Hypothalamus (tissue), 51 donors: ENCODE measurements around the gene KCNG4.
"Not testable (repeated sequence)": the region's sequence is repeated elsewhere in the genome, so short reads cannot be mapped to it uniquely, and the experiment has no call there.

ENCODE experiments used
- DNase-seq, 51 donors: peaks; one replicate each; lab custom pipeline; 2025; lab: John Stamatoyannopoulos, UW

Gene KCNG4

DNA sequence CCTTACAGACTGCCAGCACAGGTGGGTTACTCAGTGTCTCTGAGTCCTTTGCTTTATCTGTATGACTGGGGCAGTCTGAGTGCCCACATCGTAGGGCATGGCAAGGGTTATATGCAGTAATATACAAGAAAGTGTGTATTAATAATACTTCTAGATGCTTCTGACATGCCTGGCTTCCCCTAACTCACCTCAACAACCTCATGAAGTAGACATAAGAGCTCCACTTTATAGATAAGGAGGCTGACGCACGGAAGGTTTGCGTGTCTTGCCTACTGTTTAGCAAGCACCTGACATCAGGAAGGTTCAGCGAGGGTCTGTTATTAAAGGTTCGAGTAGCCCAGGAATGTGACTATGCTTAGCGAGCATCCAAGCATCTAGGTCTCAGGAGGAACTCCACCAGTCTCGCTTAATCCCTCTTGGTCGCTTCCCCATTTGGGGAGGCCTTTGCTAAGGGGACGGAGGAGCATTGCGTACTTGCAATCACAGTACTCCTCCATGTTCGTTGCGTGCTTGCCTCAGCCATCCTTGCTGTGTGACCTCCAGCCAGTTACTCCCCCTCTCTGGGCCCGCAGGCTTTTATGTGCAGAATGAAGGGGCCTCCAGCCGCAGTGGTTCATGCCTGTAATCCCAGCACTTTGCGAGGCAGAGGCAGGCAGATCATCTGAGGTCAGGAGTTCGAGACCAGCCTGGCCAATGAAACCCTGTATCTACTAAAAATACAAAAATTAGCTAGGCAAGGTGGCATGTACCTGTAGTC is 1.6 kb downstream of the KCNG4 start:
- no peak for DNase-seq

DNA sequence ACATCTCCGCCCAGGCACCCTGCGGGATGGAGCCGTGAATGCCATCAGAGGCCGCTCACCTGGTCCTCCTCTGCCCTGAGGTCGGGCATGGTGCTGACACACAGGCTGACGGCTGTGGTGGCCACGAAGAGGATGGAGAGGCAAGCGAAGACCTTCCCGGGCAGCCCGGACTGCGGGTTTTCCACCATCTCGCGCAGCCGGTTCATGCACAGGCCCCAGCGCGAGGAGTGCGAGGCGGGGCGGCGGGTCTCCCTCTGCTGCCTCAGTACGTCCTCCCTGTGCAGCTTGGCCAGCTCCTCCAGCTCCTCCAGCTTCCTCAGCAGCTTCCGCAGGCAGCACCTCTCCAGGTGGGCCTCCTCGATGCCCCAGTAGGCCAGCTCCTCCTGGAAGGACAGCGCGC is 3.1 kb downstream of the KCNG4 start:
- no peak for DNase-seq

DNA sequence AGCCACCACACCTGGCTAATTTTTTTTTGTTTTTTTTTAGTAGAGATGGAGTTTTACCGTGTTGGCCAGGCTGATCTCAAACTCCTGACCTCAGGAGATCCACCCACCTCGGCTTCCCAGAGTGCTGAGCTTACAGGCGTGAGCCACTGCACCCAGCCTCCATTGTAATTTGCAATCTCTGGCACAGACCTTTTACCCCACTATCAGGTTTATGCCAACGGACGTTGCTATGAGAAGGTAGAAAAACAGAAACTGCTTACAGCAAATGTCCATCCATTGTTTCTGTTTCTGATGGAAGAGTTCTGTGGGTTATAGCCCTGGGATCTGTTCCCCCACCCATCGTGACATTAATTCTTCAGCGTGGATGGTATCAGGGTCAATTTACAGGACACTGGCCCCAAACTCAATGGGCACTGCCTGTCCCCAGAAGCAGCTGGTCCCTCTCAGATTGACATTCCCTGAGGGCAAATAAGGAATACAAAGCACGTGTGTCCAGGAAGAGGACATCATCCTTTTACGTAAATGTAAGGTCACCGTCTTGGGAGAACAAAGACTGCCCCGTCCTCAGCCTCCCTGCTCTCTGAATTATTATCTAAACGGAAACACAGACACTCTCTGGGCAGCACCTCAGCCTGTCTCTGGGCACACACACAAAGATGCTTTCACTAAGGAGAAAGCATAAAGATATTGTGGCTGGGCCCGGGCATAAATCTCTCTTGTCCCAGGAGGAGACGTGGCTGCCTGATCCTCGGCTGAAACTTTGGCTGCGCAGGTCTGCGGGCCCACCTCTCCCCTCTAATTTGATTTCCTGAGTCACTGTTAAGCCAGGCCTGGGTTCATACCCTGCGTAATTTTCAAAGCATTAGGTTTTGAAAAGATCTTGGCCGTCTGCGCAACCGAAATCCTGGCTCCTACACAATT is 5.2 kb downstream of the KCNG4 start:
- DNase-seq = peak in 7 of 51 donors; percentile 5 to 15 (median 10)

DNA sequence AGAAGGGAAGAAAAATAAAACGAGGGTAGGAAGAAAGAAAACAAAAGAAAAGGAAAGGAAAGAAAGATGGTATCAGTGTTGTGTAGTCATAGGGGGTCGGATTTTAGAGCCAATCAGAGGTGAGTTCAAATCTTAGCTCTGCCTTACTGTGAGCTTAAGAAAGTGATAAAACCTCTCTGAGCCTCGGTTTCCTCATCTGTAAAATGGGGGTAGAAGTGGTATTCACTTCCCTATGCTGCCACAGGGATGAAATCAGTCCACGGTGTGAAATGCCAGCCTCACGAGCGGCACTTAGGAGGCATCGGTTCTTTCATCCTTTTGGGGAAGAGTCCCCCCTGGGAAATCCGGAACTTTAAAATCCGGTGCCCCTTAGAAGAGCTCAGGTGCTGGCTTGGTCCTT is 6.1 kb downstream of the KCNG4 start:
- DNase-seq = no peak

DNA sequence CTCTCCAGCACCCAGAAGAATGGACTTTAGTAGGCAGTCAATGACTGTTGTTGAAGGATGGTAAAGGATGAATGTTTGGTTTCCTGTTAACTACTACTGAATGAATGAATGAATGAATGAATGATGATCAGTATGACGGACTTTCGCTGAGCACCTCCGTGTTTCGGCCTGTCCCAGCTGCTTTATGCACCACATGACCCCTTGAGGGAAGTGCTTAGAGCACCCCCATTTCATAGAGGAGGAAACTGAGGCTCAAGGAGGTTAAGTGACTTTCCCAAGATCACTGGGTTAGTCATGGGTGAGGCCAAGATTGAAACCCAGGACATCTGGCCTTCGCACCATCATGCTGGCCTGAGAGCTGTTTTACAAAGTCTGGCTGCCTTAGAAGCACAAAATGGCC is 6.8 kb downstream of the KCNG4 start:
- DNase-seq = no peak

DNA sequence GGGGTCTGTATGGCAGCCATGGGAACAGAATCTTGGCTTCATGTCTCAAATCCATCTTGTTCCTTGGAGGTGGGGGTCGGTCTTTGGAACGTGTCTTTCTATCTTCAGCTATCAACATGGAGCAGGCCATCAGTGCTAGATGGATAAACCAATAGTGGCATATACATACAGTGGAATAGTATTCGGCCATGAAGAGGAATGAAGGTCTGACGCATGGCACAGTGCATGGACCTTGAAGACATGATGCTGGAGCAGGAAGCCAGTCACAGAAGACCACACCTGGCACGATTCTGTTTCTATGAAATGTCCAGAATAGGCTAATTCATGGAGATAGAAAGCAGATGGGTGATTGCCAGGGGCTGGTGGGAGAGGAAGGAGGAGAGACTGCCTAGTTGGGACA is 7.8 kb downstream of the KCNG4 start:
- DNase-seq = no peak

DNA sequence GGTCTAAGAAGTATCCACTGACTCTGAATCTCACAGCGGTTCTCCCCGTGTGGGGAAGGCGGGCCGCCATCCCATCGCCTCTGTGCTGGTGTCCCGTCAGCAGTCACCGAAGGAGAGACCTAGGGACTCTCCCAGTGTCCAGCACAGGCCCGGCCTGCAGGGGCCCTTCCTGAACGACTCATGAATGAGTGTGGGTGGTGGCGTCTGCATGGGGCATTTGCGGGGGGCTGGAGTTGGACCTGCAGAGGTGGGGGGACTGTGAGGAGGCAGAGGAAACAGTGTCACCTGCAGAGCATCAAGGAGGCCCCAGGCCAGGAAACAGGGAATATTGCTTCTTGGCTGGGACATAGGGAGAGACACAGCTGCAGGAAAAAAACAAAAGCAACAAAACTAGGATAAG is 10.3 kb downstream of the KCNG4 start:
- no peak for DNase-seq

DNA sequence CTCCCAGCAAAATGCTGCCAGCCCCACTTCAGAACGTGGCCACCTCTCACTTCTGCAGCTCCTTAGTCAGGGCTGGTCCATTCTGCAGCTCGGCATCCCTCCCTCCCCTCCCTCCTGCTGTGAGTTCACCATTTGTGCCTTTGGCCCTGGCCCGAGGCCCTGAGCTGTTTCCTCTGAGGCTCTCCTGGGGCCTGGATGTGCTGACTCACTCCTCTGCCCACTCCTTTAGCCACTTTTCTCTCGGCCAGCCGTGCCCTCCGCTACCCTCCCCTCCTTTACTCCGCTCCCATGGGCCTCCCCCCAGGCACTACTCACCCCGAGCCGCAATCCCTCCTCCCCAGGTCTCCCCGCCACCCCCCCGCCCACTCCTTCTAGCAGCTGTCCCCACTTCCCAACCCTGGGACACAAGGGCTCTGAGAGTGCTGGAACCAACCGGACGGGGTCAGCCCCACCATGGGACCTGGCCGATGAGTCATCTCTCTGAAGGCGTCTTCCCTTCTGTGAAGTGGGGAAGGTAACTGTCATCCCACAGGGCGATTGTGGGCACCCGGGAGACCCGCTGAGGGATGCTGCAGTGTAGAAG is 11.5 kb downstream of the KCNG4 start:
- peak in 33 of 51 donors; percentile 3 to 75 (median 33) for DNase-seq

DNA sequence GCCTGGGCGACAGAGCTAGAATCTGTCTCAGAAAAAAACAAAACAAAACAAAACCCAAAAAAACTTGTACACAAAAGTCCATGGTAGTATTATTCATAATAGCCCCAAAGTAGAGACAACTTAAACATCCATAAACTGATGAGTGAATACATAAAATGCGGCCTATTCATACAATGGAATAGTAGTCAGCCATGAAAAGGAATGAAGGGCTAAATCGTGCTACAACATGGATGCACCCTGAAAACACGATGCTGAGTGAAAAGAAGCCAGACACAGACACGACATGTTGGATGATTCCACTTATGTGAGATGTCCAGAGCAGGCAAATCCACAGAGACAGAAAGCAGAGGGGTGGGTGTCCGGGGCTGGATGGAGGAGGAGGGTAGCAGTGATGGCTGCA is 12.3 kb downstream of the KCNG4 start:
- no peak for DNase-seq

DNA sequence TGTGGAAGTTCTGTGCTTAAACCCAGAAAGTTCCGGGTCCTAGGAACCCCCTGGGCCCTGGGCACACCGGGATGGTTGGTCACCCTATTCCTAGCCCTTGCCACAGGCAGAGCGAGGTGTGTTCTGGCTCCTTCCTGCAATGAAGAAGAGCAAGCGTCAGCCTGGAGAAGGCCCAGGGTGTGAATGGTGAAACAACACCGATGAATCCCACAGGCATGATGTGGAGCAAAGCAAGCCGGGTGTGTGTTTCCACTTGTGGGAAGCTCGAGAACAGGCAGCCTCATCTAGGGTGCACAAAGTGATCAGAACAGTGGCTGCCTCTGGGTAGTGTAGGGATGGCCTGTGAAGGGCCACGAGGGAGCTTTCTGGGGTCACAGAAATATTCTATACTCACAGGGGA is 13.8 kb downstream of the KCNG4 start:
- DNase-seq = no peak

DNA sequence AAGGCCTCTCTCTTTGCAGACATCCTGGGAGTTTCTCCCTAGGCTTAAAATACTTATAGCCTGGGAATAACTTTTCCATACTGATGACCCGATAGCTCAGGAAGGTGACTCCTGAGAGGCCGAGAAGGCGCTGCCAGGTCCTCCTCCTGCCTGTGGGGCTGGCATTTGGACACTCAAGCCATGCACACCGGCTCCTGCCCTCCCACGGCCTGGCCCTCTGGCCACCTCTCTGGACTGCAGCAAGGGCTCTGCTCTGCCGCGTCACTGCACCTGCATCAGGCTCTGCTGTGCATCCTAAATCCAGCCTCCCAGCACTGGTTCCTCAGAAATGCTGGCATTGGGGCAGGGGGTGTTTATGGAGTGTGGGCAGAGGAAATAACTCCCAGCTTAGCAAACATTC is 14.2 kb downstream of the KCNG4 start:
- no peak for DNase-seq

DNA sequence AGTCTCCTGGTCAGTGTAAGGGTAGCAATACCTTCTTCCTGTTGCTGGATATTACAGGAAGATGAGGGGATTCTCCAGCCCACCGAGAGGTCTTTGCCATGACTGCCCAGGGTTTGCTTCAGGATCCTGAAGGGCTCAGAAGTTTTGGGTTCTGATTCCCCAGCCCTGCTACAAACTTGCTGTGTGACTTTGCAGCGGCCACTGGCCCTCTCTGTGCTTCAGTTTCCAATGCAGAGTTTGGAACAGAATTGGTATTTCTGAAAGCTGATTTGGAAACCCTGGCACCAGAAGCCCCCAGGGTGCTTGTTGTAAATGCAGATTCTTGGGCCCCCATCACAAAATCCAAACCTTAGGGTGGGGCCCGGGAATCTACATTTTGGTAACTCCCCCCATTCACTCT is 14.7 kb downstream of the KCNG4 start:
- no peak for DNase-seq

DNA sequence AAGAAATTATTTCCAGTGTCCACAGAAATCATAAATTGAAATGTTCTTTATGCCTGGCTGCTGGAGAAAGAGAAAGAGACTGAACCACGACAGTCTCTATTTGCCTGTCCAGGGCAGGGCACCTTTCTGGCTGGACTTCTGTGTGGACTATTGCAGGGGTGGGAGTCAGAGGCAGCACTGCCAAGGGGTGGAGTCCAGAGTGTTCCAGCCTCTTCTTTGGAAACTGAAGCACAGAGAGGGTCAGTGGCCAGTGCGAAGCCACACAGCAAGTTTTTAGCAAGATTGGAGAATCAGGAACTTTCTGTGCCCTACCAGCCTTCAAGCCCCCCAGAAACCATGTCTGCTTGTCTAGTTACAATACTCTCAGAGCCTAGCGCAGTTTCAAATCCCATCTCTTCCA is 15.3 kb downstream of the KCNG4 start:
- no peak for DNase-seq

DNA sequence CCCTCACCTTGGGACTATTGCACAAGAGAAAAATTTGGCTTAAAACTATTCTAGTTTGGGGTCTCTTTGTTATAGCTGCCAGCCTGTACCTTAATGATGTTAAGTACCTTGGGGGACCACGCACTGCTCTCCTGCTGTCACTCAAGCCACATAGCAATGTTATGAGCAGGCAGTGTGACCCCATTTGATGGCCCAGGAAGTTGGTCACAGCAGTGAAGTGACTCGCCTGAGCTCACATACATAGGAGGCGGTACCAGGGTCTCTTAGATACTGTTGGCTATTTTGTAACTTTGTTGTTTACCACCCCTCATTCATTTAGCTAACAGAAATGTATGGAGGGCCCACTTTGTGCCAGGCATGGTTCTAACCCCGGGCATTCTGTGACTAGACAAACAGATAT is 16.4 kb downstream of the KCNG4 start:
- no peak for DNase-seq

DNA sequence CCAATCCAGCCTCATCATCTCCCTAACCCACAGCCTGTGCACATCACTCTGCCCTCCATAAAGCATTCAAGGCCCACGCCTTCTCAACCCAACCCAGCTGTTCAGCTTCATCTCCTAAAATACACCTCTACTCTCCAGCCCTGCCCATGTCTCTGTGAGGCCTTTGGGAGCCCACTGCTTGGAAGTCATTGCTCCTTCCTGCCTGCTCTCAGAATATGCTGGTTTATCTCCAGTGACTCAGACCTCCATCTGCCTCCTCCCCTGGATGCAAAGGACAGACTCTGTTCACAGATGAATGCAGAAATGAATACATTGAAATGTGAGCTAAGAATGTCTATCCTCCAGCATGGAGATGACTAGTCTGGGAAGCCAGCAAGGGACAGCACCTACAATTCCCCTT is 19.0 kb downstream of the KCNG4 start:
- peak in 1 of 51 donors; percentile 39 for DNase-seq

DNA sequence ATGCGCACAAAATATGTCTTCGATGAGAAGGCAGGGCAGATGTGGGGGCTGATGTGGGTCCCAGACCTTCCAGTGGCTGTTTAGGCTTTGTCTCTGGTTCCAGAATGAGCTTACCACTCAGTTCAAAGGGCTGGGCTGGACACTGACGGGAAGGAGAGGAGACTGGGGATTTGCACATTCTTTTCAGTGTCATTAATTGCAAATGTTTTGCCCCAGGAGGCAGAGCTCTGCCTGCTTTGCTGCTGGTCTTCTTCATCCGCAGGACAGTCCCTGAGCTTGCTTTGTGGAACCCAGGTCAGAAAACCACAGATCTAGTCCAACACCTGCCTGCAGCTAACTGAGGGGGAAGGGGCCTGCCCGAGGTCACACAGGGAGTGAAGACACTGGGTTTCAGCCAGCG is 20.9 kb downstream of the KCNG4 start:
- DNase-seq = no peak

DNA sequence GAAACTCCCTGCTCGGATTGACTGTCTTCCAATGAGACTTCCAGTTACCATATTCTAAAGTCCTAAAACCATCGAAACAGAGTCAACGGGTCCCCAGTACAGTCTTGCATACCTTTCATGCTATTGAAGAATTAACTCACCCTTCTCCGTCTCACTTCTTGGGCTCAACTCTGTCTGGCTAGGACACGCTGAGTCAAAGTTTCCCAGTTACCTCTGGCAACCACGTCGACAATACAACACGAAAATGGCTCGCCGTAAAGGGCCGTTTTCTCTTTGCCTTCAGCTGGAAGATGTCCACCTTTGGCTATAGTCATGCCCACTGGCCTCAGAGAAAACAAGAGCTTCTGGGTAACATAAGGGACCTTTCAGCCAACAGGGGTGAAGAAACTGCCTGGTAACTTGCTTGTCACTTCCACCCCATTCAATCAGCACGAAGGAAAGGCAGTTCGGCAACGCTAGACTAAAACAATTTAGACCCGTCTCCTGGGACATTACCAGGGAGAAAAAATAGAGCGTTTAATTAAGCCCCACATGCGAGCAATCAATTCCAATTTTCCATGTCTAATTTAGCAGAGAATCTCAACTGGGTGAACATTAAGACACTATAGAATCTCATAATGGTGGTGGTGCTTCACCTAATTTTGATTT is 21.5 kb downstream of the KCNG4 start:
- no peak for DNase-seq

DNA sequence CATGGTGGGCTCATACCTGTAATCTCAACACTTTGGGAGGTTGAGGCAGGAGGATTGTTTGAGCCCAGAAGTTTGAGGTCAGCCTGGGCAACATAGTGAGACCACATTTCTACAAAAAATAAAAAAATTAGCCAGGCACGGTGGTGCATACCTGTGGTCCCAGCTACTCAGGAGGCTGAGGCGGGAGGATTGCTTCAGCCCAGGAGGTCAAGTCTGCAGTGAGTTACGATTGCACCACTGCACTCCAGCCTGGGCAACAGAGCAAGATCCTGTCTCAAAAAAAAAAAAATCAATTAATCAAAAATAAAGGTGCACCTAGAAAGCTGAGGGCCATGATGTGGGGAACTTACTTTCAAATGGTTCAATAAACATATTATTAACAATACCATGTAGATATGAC is 23.7 kb downstream of the KCNG4 start:
- DNase-seq = not testable (repeated sequence)

DNA sequence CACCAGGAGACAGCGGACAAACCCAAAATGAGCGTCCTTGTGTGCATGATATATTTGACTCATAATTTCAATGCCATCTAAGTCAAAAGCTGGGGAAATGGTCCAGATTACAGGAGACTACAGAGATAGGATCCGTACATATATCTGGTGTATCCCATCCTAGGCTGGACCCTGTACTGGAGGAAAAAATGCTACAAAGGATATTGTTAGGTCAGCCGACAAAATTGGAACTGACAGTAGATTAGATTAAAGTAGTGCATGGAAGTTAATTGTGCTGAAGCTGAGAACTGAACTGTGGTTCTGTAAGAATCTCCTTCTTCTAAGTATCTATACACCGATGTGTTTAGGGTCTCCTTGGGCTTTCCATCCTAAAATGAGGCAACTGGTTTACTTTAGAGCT is 24.3 kb downstream of the KCNG4 start:
- DNase-seq = no peak

DNA sequence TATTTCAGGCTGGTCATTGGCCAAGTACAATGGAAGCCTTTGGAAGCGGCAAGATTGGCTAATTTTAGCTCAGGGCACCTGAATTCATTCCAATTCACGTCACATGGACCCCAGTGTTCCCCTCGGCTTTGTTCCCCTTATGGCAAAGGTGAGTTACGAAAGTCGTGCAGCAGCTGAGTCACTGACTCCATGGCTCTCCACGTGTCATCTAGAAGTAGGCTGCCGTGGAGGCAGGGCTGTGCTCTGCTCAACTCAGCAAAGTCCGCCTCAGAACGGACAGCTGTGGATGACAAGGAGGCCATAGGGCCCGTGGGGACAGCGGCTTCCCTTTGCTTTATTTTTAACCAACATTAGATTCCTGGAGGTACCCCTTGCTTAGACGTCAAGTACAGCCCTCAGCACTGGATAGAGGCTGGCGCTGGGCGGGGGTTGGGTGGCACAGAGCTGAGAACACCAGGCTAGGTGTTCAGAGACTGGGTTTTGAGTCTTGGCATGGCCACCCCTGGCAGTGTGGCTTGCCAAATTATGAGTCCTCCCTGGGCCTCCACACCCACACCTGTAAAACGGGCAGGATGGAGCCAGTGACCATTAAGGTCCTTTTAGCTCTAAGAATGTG is 25.3 kb downstream of the KCNG4 start:
- DNase-seq = no peak

DNA sequence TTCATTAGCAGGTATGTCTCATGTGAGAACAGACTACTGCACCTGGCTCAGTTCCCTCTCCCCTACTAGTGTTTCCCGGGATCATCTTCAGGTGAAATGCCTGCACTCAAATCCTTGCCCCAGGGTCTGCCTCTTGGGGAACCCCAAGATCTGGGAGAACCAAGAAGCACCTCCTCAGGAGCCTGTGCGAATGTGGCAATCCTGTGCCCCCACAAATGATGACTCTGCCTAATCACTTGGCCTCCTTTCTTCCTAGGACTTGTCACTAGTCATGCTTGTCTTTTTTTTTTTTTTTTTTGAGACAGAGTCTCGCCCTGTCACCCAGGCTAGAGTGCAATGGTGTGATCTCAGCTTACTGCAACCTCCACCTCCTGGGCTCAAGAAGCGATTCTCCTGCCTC is 27.2 kb downstream of the KCNG4 start:
- no peak for DNase-seq
